GM18508 (cell line): ENCODE data around the gene CFAP58.

Experiments
- ATAC-seq: cut with Tn5 transposase; IDR thresholded peaks from one replicate; pipeline ENCODE4 v1.9.1; 2021; ENCODE audit warnings: moderate number of reproducible peaks; ENCODE audit not compliant: insufficient read depth, unreplicated experiment

CFAP58 gene

DNA sequence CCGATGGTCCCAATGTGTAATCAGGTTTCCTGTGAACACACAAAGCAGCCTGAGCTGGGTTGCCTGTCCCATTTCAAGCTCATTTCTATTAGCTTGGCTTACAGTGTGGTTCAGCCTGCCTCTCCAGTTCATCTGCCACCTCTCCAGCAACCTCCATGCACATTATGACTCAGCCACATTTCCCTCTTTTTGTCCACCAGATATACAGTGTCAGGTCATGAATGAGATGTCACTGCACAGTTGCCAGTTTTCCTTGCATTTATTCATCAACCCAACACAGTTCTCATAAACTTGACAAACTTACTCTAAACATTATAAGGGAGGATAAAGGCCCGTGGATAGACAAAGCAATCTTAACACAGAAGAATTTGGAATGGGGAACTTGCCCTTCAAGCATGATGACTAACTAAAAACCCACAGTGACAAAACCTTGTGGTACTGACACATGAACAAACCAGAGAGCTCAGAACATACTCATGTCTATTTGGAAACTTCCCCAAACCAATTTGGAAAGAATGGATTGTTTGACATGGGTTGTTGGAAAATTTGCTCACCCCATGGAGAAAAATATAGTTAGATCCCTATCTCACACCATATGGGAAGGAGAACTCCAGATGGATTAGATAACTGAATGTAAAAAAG is 2.5 kb upstream of the CFAP58 start:
- ATAC-seq: no peak

DNA sequence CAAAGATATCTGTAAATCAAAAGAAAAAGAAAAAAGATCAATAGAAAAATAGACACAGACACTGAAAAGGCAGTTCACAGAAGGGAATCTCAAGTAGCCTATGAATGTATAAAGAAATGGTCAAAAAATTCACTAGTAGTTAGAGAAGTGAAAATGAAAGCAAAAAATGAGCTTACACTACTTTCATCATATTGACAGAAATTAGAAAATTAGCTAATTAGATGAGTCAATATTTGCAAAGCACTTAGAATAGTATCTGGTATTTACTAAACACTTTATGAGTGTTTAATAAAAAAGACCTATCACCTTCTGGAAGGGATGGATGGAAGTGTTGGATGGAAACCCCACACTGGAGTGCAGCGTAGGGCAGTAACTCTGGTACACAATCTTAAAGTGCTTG is 1.7 kb upstream of the CFAP58 start:
- no peak for ATAC-seq

DNA sequence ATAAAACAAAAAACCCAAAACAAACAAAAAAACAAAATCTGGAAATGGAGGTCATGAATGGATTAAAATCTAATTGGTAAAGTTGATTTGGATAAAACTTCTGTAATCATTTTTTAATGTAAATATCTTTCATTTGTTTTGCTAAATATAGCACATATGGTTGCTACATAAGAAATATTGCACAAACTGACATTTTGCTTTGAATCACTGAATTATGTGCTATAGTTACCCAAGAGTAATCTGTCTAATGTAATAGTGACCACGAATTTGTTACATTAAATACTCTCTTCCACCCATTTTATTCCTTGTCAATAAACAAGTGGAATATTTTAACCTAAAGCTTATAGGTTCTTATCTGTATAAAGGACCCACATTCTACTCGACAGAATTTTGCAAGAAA is 6.2 kb downstream of the CFAP58 start:
- ATAC-seq: no peak

DNA sequence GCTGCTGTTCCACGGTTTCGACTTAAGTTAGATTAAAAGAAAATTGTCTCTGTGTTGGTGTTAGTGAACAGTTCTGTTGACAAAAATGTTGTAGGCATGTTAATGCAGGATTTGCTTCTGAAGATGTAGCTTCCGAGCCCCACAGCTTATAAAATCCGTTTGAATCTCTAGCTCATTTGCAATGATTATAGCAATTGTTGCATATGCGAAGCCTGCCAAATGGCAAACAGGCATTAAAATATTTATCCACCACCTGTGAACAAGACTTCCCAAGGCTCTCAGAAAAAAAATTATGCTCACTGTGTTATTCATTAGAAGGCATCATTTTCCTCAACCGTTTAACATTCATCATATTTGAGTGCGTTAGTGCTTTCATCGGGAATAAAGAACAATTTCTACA is 14.3 kb downstream of the CFAP58 start:
- ATAC-seq: no peak

DNA sequence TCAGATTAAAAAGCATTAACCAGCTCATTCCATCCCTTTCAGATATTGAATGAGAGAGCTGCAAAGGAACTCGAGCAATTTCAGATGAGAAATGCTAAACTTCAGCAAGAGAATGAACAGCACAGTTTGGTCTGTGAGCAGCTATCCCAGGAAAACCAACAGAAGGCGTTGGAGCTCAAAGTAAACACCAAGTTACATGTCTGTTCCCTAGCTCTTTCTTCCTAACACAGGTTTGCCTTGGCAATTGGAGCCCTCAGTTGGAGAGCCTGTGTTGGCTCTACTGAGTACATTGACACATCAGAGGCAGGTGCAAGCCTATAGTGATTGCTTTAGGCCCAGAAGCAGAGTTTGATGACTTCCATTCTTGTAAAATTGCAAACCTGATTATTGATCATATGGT is 14.7 kb downstream of the CFAP58 start:
- no peak for ATAC-seq

DNA sequence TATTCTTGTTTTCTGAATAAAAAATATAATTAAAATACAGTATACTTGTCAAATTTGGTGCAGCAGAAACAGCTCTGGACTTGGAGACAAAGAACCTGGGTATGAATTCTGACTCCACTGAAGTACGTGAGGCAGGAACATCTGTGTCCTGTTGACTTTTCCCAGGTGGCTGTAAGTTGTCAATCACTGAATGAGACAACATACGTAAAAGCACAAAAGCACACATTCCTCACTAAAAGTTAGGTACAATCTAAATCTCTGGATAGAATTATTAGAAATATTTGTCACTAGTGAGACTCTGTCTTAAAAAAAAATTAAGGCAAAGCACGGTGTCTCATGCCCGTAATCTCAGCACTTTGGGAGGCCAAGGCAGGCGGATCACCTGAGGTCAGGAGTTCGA is 18.1 kb downstream of the CFAP58 start:
- no peak for ATAC-seq

DNA sequence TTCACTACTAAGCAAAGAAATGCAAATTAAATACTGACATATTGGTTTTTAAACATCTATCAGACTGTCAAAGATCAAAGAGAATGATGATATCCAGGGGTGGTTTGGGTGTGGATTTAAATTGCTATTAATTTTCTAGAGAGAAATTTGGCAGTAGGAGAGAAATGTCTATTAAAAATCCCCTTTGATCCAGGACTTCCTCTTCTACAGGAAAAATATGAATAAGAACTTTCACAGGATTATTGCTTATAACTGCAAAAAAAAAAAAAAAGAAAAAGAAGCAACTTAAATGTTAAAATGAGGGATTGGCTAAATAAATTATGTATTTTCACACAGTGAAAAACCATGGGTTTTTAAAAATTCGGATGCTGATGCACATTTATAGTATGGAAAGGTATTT is 21.0 kb downstream of the CFAP58 start:
- no peak for ATAC-seq

DNA sequence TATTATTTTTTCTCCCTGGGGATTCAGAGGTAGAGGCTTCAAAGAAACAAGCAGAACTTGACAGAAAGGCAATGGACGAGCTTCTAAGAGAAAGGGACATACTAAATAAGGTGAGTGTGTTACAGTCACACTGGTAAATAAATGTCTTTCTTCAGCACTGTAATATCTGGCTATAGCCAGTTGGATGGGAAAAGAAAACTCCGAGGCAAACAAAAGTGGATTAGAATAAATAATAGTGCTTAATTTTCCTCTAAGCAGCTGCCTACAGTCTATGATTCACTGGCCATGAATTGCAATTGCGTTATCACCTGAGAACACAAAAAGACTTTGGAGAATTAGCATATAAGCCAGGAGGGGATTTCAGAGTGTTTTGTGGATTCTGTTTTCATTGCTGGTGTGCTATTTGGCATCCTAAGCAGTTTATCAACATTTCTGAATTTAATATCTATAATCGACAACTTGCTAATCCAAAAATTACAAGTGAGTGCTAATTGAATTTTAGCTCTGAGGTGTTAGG is 23.2 kb downstream of the CFAP58 start:
- no peak for ATAC-seq

DNA sequence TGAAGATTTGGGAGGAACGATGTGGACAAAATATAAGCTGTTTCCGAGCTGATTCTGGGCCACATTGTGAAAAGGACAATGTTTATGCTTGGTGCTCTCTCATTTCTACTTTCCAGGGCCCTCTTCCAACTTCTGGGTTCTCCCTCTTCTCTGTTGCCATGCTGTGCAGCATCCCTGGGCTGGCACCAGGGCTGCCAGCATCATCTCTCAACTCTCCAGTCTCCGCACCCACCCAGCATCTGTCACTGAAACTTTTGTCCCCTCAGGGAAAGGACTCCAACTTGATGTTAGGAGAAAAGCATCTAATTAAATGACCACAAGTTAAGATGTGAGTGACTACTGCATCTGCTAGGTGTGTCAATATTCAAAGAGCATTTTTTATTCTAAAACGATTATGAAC is 26.7 kb downstream of the CFAP58 start:
- no peak for ATAC-seq

DNA sequence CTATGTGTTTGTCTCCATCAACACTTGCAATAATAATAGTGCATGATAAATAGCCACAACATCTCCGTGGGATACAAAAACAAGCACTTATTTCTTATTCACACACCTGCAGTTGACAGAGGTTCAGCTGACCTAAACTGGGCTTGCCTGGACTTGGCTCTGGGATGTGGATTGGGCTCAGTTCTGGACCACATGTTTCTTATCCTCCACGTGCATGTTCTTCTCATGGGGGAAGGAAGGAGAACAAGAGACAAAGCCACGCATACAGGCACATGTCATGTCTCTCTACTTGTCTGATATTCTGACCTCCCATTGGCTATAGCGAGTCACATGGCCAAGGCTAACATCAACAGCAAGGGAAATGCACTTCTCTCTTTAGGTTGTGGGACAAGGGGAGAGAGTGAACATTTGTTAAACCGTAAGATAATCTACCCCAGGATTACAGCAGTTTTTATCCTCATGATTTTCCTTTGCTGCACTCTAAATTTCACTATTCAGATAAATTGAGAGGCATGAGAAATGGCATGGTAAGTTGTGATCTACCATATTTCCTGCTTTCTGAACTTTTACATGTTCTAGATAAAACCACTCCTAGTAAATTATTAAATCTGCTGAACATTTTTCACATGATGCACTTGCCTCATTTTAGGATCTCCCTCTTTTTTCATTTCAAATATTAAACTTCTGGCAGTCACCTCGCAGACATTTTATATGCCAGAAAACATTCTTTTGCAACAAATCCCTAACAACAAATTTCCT is 33.7 kb downstream of the CFAP58 start:
- ATAC-seq: peak; percentile 74

DNA sequence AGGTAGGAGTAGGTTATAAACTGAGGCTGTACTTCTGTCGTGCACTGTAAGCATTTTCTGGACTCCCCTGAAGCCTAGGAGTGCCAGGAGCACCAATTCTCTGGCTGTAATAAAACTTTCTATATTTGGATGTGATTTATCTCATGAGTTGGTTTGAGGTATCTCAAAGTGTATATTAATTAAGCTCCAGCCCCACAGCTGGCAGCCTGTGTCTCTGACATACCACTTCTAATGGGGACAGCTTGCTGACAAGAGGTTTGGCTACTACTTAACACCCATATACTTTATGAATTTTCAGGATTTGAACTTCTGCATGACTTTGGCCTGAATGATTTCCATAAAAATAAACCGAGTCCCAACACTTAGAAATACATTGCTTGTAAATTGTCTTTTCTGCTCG is 35.2 kb downstream of the CFAP58 start:
- ATAC-seq: no peak

DNA sequence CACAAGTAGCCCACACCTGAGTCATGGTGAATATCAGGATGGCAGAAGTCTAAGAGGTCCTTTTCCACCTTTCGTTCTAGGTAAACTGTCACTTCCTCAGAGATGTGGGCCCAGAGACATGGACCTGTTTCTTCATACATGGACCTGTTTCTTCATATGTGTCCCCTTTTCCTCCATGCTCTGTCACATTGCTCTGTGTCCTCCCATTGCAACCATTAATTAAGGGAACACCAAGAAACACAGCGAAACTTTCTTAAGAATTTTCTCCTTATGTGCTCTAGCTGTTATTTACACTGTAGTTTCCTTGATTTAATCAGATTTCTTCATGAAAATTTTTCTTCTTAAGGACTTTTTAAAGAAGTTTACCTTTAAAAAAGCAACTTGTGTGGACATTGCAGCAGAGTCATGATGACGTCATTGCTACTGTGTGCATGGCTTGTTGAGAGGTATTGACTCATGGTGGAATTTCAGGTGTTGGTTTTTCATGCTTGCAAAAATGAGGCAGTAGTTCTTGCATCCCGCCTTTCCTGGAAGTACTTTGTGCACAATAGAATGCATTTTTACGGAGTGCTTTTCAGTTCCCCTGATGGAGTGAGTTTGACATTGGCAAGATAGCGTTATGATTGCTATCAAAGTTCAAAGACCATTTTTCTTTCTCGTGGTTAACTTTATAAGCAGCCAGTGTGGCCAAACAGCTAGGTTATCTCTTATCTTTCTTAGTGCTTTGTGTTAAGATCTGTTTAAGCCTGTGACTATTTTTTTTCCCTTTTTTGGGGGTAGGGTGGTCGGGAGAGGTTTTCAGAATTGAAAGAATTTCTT is 37.7 kb downstream of the CFAP58 start:
- ATAC-seq: no peak

DNA sequence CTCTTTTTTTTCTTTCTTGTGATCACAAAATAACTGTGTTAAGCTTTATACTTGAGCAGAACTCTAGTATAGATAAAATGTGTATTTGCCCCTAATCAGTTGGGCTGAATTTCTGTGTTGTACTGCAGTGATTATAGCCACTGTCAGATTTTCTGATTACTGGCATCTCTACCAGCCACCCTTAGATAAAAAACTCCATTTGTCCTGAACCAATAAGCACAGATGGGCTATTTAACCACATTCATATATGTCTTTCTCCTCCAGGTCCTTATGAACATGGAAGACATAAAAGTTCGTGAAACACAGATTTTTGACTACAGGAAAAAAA is 38.3 kb downstream of the CFAP58 start:
- ATAC-seq: no peak

DNA sequence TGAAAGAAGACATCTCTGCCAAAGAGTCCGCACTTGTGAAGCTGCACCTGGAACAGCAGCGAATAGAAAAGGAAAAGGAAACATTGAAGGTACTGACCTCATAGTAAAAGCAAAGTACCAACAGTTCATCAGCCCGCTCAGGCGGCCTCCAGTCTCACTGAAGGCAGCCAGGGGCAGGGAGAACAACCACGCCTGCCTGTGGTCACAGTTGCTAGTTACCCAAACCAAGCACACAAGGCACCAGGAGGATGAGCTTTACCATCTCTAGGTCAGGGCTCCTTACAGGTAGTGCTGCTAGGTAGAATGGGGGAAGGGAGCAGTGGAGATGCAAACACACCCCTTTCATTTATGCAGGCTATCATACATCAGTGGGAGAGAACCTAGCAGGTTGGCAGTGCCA is 39.8 kb downstream of the CFAP58 start:
- ATAC-seq: no peak

DNA sequence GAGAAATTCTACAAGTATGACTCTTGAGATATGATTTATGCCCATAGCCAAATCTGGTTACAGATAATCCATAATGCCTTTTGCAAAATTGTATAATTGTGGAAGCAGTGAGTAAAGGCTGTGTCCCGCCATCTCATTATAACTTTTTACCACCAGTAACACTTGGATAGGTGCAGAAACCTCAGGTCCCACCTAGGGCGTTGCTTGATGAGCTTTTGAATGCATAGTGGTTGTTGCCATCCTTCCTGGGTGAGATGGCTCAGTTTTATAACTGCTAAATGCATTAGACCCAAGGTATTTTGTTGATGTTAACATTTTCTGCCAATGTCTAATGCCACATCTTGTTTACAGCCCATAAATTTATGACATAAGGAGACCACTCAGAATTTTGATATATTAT is 42.9 kb downstream of the CFAP58 start:
- no peak for ATAC-seq

DNA sequence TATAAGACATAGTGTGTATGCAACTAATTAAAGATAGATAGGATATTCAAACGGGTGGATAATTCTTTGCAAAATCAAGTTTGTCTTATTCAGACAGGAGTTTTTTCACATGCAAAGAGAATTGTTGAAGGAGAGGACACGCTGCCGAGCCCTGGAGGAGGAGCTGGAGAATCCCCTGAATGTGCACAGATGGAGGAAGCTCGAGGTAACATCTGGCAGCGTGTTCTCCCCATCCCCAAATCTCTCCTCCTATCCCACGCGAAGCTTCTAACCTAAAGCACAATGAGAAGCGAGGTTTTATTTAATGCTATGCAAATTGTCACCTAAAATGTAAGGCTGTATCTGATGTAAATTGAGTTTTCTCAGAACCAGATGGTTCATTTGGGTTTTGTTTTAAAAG is 50.0 kb downstream of the CFAP58 start:
- no peak for ATAC-seq

DNA sequence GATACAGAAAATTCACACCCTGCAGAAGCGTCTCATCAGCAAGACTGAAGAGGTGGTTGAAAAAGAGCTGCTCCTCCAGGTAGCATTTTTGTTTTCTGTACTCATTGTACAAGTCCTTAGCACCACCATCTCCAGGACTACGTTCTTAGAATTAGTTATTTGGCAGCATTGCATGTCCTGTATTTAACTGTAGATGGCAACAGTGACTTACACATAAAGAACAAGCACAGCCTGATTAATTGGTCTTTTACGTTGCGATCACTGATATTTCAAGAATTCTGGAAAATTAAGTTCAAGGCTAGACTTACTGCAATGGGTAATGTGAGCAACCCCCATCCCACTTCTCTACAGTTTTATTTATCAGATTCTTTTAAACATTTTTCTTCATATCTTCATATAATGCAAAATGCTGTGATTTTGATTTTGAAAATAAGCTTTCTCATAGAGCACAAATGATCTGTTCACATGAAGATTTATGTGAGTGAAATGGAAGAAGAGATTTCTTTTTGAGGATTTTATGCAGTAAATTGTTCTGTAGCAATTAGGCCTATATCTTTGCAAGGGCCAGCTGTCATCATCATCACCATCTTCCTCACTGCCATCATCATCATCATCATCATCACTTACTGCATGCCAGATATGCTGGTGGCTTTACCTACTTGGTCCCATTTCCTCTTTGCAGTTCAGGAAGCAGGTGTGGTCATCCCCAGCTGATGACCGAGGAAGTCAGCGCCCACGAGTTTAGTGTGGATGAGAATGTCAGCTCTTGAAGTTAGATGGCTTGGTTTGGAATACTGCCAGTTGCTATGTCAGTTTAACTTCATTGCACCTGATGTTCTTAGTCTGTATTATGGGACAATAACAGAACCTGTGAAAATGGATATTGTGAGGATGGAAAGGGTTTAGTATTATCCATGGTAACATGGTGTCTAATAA is 53.4 kb downstream of the CFAP58 start:
- no peak for ATAC-seq

DNA sequence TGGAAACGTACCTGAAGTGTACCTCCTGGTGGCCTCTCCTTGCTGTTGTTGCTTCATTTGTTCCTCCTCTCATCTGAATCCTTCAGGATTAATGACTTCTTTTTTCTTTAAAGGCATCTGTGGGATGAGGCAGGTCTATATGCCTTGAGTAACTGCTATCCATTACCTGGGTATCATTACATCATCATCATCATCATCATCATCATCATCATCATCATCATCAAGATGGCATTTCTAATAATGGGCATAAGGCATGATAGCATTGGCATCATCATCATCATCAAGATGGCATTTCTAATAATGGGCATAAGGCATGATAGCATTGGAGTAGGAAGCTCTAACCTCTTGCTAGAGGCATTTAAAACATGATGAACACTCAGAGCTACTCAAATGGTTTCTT is 59.9 kb downstream of the CFAP58 start:
- no peak for ATAC-seq

DNA sequence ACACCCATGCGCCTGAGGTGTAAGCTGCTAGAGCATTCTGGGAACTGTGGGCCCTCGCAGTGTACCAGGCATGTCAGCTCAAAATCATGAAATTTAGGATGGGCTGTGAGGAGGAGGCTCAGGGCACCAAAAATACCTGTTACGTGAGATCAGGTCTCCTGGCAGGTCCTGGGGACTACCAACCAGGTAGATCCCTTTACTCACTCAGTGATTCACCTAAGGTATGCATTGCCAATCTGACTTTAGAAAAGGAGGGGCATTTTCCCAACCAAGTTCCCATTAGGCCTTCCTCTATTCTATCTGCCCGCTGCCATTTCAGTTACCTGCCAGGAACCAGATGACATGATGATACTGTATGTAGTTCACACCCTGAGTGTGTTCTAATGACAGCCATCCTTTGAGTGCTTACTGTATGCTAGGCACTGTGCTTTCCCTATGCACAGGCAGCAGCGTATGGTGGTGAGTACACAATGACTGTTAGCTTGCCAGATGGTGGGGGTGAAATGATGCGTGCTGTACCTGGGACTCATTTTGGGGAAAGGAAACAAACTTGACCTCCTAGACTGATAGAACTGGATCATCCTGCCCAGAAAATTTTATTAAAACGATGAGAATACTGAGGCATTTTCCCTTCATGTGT is 62.0 kb downstream of the CFAP58 start:
- ATAC-seq: no peak

DNA sequence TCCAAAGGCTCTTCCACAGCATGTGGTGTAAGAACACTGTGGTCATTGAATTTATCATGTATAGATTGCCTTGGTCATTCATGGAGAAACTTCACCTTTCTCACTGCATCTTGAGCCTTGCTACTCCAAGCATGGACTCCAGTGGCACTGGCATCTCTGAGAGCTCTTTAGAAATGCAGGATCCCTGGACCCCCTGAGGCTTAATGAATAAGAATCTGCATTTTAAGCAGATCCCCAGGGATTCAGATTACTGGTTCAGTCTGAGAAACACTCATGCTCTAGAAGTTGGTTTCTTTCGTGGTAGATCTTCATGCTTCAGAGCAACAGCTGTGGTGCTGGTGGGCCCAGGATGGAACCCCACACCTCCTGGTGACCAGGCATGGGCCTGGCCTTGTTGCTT is 63.2 kb downstream of the CFAP58 start:
- no peak for ATAC-seq
